Kidney glomerular epithelial cell (primary cell): ENCODE results near the gene GBGT1.

Experiments
- DNase-seq: peaks from one replicate; lab custom pipeline; 2025; lab: John Stamatoyannopoulos, UW

GBGT1 gene

DNA sequence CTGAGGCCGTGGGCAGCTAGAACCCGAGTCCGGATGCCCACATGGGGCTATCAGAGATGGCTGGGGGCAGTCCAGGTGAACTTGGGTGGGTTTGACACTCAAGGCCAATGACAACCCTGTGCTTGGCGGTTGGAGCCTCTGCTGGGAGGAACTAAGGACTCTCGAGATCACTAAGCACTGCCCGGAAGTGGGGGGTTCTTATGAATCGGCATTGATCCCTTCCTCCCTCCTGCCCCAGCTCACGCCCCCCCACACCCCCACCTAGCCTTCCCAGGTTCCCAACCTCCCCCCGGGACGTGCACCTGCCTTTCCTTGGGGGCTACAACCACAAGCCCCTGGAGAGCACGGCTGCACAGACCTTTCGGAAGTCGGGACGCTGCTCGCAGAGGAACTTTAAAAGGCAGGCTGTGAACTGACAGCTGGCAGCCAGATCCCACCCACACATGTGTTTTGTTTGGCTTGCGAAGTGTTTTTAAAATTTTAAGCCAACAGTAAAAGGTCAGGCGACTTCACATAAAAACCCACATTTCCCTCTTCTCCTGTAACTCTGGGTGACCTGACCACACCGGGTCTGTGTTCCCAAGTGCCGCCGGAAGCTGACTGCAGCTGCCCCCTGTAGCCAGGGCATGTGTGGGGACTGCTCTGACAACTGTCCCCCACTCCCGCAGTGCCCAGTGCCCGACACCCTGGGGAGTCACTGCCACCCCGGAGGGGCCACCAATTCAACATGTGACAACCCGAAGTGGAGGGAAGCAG, 37.6 kb downstream of the GBGT1 start:
- DNase-seq = no peak

DNA sequence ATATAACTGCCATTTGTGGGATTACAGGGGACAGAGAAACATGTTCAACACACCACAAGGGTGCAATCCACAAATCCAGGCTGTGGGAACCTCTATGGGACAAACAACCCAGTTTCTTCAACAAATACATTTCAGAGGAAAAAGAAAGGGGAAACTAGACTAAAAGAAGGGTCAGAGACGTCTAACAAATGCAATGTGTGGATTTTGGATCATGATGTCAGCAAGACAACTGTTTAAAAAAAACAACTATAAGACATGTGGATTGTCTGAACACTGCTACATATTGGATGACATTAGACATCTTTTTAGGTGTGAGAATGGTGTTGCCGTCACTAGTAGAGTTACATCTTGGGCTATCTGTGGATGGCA, 38.8 kb downstream of the GBGT1 start:
- no peak for DNase-seq

DNA sequence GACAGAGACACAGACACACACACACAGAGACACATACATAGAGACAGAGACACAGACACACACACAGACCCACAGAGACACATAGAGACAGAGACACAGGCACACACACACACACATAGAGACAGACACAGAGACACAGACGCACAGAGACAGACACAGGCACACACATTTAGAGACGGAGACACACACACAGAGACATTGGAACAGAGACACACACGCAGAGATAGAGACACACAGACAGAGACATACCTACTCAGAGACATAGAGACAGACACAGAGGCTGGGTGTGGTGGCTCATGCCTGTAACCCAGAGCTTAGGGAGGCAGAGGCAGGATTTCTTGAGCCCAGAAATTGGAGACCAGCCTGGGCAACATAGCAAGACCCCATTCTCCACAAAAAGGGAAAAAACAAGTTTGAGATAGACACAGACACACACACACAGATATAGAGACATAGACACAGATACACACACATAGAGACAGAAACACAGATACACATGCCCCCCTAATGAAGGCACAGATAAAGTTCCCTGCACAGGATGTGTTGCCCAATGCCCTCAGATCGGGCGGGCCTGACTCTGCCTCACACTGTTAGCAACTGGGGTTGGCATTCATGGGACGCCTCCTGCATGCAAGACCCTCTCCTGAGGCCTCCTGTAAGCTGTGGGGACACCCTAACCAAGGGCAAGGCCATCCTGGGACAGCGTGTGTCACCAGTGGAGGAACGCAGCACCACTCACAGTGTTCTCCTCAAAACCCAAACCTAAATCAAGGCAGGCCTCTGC, 39.4 kb downstream of the GBGT1 start:
- no peak for DNase-seq

GRCh38 chr9:133122935-133123611, 40.6 kb downstream of the GBGT1 start:
- no peak for DNase-seq

- DNase-seq = no peak
These were observed 41.1 kb downstream of the GBGT1 start for GRCh38 chr9:133122605-133122934.

DNA sequence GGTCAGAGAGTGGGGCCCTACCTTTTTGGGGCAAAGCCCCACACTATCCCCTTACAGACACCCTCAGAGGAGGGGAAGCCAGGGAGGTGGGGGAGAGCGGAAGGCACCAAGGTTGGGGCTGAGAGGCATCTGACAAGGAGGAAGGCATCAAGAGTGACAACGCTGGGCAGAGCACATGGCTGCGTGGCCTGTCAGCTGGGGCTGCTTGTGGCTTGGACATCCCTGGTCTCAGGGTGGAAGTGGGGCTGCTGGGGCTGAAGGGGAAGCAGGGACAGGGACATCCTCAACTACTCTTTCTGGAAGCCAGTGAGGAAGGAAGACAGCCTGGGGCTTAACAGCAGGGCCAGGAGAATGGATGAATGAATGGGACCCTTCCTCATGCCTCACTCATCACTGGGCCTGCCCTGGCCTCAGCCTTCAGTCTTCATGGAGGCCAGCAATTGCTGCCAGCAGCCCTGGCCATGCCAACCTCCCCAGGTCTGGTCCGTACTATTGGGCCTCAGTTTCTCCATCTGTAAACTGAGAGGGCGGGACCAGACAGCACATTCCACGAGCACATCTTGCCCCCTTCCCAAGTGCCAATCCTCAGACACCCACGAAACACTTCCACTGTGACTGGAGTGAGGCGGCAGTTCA, 41.7 kb downstream of the GBGT1 start:
- no peak for DNase-seq

GRCh38 chr9:133121198-133121914, 42.4 kb downstream of the GBGT1 start, which contains the start of gene RALGDS:
Gene RALGDS (minus strand): TSS chr9:133121240. CDS start chr9:133121154, 86 bp downstream.
- peak; percentile 31 for DNase-seq

GRCh38 chr9:133120501-133121197, 43.1 kb downstream of the GBGT1 start:
- no peak for DNase-seq

DNA sequence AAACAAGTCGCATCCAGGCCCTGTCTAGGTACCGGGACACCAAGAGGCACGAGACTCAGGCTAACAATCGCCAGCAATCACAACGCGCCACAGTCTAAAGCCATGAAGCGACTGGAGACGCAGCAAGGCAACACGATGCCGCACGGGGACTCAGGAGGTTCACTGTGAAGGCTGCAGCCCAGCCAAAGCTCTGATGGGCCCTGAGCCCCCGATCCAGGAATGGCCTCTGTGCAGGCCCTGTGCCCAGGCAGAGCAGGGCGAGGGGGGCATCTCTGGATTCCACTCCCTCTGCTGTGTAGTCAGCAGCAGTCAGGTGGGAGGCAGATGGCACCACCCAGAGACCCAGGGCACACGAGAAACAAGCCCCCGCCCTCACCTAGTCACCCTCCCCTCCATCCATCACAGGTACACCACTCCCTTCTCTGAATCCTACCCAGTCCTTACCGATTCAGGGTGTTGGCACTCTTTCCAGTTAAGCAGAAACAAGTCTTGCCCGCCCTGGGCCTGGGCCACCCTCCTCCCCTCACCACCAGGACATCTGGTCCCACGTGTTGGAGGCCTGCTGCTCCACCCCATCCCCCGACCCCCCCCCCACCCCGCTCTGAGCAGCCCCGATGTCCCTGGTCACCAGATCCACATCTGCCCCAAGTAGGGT, 43.7 kb downstream of the GBGT1 start:
- DNase-seq = no peak

GRCh38 chr9:133119103-133119845, 44.4 kb downstream of the GBGT1 start:
- no peak for DNase-seq

GRCh38 chr9:133118568-133118967, 45.1 kb downstream of the GBGT1 start:
- no peak for DNase-seq

- no peak for DNase-seq
These were observed 45.6 kb downstream of the GBGT1 start for GRCh38 chr9:133118179-133118520.

GRCh38 chr9:133117271-133118178, 46.2 kb downstream of the GBGT1 start:
- DNase-seq = no peak

DNA sequence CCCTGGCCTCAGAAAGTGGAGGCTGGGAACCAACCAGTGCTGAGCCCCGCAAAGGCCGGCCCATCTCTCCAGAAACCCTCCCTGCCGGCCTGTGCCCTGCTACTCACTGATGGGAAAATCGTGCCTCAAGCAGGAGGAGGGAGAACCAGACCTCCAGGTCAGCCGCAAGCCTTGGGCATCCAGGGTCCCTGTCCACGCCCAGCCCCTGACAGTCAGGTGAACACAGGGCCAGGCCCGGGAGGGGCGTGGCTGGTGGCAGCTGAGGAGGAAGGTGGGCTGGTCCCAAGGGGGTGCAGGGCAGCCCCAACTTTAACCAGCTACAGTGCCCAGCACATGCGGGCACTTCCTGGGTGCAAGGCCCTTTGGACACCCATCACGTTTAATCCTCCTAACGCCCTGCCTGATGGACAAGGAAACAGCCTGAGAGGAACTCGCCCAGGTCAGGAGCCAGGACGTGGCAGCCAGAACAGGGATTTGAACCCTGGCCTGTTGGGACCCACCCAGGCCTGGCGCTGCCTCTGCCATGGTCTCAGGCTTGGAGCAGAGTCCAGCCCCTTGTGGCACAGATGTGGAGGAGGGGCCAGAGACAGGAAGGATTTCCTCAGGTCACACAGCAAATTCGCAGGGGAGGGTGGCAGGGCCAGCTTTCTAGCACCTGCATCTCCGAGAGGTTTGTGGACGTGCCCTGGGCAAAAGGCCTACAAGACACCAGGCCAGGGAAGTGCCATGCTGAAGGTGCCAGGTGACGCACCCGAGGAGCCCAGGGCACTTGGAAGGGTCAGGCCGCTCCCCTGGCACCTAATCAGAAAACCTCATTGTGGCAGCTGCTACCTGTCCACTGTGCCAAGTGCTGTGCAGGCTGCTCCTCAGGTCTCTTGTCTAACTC, 47.1 kb downstream of the GBGT1 start:
- DNase-seq = no peak

DNA sequence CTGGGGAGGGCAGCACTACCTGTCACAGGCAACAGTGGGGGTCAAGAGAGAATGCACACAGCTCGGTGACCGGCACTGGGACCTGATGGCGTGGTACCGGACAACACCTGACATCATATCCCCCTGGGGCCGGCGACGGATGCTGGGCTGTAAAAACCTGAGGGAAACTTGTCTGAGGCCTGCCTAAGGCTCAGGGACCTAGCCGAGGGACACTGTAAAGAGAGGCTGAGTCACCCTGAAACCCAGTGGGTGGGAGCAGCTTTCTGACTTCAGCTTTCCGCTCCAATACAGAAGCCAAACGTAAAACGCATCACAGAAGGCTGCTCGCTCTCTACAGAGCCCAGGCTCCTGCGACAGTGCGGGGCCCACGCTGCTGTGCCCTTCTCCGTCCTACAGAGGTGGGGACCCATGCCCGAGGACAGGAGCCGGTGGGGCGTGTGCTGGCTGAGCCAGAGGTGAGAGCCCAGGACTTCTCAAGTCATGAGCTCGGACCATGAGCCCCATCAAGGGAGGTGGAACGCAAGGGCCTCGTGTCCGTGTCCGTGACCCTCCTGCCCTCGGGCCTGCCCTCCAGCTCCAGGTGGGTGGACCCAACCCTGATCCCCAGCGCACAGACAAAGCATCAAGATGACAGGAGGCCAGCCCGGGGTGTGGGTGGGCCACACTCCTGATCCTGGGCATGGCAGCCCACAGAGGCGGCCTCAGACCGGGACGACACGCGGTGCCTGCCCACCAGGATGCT, 47.9 kb downstream of the GBGT1 start:
- no peak for DNase-seq

- DNase-seq = no peak
These were observed 48.7 kb downstream of the GBGT1 start for GRCh38 chr9:133114886-133115603.
